Measurements from ENCODE around the gene EVC.

EVC gene

DNA sequence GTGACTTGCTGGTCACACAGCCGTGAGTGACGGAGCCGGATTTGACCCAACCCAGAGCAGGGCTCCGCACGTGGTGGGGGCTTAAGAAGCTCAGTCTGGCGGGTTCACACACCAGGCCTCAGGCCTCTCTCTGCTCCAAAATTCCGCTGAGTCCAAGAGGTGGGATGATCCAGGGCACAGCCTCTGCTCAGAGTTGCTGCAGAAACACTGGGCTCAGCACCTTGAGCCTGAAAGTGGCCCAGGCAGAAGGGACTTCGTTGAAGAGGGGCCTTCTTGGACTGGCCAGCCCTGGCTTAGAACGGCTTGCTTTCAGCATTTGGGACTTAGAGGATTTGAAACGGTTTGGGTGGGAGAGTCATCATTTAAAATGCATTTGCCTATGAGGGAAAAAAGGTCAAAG, 21.2 kb downstream of the EVC start:
- DNase-seq, result no peak

GRCh38 chr4:5734853-5735252, 23.9 kb downstream of the EVC start:
- no peak for DNase-seq

DNA sequence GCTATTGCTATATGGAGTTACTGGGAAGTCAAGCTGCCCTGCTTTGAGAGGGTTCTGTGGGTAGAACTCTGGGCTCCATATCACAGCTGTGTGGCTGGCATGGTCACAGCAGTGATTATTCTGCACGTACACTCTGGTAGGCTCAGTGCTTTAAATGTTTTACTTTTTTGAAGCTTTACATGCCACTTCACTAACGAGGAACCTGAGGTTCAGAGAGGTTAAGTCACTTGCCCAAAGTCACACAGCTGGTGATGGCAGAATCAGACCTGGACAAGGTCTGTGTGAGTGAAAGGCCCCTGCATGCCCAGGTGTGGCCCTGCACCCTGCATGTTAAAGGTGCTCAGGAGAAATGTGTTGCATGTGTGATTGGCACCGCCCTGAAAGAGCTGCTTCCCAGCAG, 24.5 kb downstream of the EVC start:
- no peak for DNase-seq

- no peak for DNase-seq
Measured at GRCh38 chr4:5738061-5738460, 27.1 kb downstream of the EVC start.

GRCh38 chr4:5742388-5742787, 31.4 kb downstream of the EVC start:
- no peak for DNase-seq

DNA sequence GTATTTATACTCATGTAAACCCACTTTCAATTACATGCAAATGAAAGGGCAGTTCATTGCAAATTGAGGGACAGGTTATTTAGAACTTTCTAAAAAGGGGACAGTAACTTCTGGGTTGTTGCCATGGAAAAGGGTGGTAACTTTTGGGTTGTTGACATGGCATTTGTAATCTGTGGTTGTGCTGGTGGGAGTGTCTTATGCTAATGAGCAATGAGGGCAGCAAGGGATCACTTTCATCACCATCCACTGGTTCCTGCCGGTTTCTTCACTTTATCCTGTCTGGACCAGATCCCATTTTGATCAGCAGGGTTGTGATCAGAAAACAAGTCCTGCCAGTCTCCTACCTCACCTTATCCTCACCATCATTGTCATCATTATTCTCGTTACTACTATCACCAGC, 32.0 kb downstream of the EVC start:
- DNase-seq, result no peak

GRCh38 chr4:5746250-5746649, 35.2 kb downstream of the EVC start:
- DNase-seq, result no peak

DNA sequence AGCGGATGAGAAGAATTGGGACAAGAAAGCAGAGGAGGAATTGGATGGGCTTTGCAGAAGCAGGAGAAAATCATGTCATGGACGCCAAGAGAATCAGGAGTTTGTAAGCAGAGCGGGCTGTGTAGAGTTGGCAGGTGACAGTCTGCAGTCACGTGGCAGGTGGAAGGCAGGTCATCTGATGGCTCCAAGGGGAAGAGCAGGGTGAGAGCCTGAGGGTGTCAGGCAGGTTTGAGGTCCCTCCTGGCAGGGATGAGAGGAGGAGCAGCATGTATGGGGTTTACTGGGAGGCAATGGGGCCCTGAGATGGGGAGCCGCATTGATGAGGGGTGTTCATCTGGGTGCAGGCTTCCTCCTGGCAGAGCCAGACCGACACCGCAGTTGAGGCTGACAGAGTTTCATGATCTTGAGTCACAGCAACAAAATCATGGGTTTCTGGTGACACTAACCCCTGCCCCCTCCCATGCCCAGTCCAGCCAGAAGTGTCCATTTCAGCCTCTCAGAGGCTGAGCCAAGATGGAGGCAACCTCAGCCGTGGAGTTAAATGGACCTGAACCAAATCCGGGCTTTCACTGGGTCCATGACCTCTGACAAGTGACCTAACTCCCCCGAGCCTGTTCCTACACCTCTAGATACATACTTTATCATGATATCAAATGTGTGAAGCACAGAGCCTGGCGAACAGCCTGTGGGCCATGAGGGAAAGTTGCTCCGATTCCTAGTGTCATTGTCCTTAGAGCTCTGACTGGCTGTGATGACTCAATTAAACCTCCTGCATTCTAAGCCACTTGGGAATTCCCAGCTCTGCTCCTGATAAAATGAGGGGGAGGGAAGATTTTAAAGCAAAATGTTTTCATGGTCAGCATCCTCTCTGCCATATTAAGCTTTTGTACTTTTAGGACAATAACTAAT, 36.1 kb downstream of the EVC start:
- no peak for DNase-seq

- no peak for DNase-seq
Measured at GRCh38 chr4:5747738-5748375, 36.9 kb downstream of the EVC start.

GRCh38 chr4:5749568-5749967, 38.6 kb downstream of the EVC start:
- no peak for DNase-seq

- DNase-seq, result no peak
Measured at GRCh38 chr4:5750052-5750945, 39.3 kb downstream of the EVC start.

- DNase-seq, result no peak
Measured at GRCh38 chr4:5750946-5751665, 40.1 kb downstream of the EVC start.

- DNase-seq, result no peak
Measured at GRCh38 chr4:5751666-5752375, 40.8 kb downstream of the EVC start.

GRCh38 chr4:5752376-5753184, 41.6 kb downstream of the EVC start:
- DNase-seq, result no peak

GRCh38 chr4:5753366-5753765, 42.4 kb downstream of the EVC start:
- DNase-seq, result no peak

DNA sequence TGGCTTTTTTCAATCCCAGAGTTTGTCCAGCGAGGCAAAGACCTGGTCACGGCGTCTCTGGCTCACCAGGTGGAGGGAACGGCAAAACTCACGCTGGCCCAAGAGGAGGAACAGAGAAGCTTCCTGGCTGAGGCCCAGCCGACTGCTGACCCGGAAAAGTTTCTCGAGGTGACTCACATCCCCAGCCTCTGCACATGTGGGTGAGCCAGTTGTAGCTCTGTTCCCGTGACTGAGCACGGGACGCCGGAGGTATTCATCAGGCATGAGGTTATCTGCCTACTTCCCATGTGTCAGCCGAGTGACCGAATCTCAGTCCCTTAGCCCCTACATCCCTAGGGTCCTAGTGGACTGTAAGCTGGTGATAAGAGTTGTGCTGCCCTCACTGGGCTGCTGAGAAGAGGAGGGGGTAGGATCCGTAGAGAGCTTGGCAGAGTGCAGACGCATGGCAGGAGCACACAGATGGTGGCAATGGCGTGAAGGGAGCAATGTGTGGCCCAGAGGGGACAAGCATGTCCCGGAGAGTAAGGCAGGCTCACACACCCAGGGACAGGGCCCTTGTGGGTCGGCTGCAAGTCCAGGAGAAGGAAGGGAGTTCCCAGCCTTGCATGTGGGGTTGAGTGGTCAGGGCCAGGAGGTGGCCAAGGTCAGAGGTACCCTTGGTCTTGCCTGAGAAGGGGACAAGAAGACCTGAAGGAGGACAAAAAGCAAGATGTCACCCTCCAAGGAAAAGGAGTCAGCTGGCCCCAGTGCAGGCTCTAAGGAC, 42.9 kb downstream of the EVC start:
- no peak for DNase-seq

DNA sequence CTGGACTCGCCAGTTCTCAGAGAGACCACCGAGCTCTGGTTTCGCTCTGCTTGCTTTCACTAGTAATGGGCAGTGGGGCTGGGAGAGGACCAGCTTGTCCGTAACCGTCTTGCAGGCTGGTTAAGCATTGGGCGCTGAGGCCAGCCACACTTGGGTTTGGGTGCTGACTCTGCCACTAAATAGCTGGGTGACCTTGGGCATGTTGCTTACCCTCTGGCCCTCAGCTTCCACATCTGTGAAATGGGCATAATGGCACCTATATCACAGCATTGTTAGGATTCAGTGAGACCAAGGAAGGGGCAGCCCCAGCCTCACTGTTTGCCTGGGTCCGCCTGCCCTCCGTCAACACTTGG, 43.5 kb downstream of the EVC start:
- DNase-seq, result no peak

DNA sequence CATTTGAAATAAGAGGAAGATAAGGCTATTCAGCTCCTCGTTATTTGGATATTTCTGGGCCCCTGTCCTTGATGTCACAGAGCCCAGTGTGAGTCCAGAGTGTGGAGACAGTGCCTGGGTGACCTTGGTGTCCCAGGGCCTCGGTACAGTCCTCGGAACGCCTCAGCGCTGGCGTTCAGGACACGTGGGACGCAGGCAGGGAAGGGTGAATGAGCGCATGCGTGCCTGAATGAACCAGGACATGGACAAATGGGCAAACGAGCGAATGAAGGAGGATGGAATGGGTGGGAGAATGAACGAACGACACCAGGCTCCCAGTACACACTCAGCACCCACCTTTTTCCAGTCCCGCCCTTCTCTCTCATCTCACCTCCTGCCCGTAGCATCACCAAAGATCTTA, 44.2 kb downstream of the EVC start:
- DNase-seq, result no peak

GRCh38 chr4:5755679-5756078, 44.7 kb downstream of the EVC start:
- no peak for DNase-seq

DNA sequence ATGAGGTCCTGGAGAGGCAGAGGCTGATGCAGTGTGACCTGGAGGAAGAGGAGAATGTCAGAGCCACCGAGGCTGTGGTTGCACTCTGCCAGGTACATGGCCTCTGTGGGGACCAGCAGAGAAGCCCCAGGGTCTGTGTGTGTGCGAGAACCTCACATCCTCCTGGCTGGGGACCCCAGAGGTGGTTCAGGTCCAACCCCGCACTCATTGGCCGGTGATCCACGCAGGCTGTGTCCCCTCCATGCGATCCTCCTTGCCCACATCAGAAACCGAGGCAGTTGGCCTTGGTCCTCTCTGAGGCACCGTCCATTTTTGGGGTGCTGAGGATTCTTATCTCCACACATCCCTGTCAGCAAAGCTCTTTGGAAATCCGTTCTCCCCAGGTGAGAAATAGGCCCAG, 45.3 kb downstream of the EVC start:
- DNase-seq, result no peak

DNA sequence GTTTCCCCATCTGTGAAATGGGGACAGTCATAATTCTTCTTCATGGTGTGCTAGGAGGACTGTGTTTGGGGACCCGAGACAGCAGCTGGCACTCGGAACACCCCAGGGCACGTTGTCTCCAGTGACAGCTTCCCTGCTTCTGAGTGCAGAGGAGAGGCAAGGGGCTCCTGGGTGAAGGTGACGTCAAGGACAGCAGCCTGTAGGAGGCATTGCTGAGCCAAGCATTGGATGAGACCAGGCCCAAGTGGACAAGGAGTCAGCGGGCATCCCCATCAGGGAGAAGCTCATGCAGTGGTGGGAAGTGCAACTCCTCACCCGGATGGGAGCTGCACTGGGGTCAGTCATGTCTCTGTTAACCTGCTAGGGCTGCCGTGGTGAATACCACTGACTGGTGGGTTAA, 46.1 kb downstream of the EVC start:
- no peak for DNase-seq
